ENCODE measurements around the gene RASSF5.
A peak's percentile ranks its signal among the peaks of the same experiment; 100 is the strongest.
"Not testable (repeated sequence)": the region's sequence is repeated elsewhere in the genome, so short reads cannot be mapped to it uniquely, and the experiment has no call there.

RASSF5 gene

DNA sequence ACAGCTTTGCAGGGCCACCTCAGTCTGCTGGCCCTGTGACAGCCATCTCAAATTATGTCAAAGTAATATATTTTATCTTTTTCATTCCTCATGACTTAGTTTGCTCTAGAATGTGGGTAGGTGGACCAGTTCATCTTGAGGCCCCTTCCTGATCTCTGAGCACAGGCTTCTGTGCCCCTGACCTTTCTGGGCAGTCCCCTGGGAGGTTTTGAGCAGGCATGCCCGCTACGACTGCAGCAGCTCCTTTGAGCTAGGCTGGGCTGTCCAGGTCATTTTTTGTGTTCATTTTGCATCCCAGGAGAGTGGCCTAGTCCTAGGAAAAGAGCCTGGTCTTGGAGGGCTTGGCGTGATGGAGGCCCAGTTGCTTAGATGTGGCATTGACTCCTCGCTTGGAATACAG, 62.2 kb downstream of the RASSF5 start:
- no peak for DNase-seq (ENCODE audit: low read depth in 2 of 2)

DNA sequence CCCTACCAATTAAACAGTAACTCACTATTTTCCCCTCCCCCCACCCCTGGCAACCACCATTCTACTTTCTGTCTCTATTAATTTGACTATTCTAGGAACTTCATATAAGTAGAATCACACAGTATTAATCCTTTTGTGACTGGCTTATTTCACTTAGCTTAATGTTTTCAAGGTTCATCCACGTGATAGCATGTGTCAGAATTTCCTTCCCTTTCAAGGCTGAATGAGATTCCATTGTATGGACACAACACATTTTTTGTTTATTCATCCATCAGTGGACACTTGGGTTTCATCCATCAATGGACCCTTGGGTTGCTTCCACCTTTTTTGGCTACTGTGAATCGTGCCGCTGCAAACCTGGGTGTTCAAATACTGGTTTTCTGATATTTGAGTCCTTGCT, 63.2 kb downstream of the RASSF5 start:
- DNase-seq (ENCODE audit: low read depth in 2 of 2), result no peak

DNA sequence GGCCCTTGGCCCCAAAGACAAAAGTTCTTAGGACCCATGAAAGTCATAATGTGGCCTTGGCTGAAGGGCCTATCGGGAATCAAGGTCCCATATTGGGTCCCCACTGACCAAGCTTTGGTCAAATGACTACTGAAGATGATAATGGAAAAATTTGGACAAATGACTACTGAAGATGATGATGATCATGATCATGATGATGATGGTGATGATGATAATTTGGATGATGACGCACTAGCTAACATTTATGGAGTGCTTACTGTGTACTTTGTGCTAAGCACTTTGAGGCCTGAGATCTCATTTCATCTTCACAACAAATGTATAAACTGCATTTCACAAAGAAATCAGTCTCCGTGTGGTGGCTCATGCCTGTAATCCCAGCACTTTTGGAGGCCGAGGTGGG, 65.5 kb downstream of the RASSF5 start:
- no peak for DNase-seq (ENCODE audit: low read depth in 2 of 2)

- no peak for DNase-seq (ENCODE audit: low read depth in 2 of 2)
These were observed 66.0 kb downstream of the RASSF5 start for GRCh38 chr1:206573319-206573718.

DNA sequence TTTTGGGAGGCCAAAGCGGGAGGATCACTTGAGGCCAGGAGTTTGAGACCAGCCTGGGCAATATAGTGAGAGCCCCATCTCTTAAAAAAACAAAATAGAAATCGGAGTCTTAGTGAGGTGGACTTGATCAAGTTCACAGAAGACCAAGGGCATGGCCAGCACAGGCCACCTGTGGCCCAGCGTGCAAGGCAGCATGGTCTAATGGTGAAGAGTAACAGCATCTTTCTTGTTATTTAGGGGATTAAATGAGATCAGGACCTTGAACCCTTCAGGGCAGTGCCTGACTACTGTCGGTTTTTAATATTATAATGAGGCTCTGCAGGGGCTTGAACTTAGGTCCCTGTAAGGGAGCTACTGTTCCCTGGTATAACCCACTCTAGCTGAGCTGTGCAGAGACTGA, 66.4 kb downstream of the RASSF5 start:
- no peak for DNase-seq (ENCODE audit: low read depth in 2 of 2)

DNA sequence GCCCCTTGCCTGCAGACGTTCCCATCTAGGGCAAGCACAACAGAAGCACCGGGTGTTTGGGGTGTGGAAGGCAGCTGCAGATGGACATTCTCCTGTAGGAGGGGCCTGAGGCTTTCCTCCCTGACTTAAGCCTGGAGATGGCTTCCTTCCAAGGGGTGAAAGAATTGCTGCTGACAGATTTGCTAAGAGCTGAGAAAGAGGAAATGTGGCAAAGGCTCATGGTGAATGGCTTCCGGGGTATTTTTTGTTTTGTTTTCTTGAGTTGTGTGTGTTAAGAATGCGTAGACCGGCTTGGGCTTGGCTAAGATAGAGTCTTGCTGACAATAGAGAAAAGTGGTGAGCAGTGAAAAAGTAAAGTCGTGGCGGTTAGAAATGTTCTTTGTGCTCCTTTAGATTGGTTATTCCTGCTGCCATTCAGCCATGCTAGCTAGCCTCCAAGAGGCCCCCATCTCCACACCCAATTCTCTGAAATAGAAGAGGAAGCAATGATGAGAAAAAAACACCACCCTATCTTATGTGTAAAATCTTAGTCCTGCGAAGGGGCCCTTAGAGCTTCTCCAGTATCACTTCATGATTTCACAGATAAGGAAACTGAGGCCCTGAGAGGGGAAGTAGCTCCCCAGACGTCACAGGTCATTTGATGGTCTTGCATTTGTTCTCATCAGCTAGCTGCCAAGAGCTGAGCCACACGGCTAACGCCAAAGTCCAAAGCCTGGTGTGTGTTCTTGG, 68.0 kb downstream of the RASSF5 start:
- no peak for DNase-seq (ENCODE audit: low read depth in 2 of 2)

- DNase-seq (ENCODE audit: low read depth in 2 of 2), result no peak
These were observed 68.8 kb downstream of the RASSF5 start for GRCh38 chr1:206575894-206576737.

GRCh38 chr1:206577626-206578025, 70.3 kb downstream of the RASSF5 start:
- DNase-seq (ENCODE audit: low read depth in 2 of 2), result no peak

- no peak for DNase-seq (ENCODE audit: low read depth in 2 of 2)
These were observed 71.0 kb downstream of the RASSF5 start for GRCh38 chr1:206578068-206578977.

DNA sequence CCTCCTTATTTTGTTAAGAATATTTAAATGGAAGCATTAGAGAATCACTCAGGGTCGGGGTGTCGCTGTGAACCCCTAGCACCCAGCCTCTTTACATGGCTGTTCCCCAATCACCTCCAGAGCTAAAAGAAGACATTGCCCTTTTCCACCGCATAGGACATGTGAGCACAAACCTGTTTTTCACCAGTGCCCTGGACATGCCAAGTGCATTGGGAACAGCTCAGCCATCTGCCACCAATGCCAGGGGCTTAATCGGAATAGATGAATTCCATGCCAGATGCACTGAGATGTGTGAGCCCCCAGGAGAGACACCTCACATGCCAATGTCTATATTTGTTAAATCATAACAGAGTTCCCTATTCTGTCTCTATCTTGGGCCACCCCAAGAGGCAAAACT, 71.6 kb downstream of the RASSF5 start:
- DNase-seq (ENCODE audit: low read depth in 2 of 2), result no peak

DNA sequence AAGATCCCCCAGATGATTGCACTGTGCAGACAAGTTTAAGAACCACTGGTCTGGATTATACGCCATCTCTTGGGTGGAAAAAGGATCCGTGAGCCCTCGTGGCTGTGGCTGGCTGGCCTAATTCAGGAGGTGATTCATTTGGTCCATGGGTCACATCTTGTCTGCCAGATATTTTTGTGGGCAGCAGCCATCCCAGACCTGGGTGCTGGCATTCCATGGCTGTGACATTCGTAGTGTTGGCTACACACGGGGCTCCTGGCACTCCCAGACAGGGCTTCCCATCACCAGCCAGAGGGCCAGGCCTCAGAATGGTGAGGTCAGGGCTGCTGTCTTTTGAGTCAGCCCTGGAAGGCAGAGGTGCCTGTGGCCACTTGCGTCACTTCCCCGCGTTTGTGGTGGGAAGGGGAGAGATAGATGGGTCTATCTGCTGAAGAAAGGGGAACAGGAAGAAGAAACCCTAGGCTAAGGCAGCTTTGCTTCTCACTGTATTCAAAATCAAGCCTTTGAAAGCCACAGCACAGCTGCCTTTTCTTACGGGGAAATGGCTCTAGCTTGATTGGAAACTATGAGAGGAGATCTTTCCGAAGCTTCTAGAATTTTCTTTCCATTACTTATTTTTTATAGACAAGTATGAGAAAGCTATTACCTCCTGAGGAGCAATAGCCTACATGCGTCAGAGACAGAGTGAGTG, 72.6 kb downstream of the RASSF5 start:
- peak; percentile 89 for DNase-seq (ENCODE audit: low read depth in 2 of 2)

DNA sequence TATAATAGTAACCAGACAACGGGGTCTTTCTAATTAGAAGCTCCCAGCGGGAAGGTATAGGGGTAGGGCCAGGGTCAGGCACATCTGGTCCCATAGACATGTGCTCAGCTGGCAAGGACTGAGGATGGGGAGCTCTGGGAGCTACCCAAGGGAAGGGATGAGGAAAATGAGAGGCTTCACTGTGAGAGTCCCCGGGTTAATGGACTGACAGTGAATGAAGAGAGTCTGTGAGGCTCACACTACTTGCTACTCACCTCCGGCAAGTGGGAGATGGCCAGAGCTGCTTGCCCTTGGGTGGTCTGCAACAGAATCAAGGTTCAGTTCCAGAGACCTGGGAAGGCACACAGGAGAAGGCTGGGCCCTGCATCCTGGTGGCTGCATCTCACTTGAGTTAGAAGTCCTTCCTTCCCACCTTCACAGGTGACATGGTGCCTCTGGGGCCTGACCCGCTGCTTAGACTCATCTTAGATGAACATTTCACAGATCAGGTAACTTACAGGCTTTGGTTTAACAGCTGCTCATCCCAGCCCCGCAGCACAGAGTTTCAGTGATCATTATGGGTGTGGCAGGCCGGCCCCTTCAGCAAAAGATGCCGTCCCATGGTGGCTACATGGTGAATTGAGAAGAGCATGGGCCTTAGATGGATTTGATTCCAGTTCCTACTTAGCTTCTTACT, 73.2 kb downstream of the RASSF5 start:
- no peak for DNase-seq (ENCODE audit: low read depth in 2 of 2)

- DNase-seq (ENCODE audit: low read depth in 2 of 2), result not testable (repeated sequence)
These were observed 73.8 kb downstream of the RASSF5 start for GRCh38 chr1:206581114-206581497.

GRCh38 chr1:206581571-206581981, 74.2 kb downstream of the RASSF5 start:
- DNase-seq (ENCODE audit: low read depth in 2 of 2), result peak in 1 of 2 donors; percentile 58

DNA sequence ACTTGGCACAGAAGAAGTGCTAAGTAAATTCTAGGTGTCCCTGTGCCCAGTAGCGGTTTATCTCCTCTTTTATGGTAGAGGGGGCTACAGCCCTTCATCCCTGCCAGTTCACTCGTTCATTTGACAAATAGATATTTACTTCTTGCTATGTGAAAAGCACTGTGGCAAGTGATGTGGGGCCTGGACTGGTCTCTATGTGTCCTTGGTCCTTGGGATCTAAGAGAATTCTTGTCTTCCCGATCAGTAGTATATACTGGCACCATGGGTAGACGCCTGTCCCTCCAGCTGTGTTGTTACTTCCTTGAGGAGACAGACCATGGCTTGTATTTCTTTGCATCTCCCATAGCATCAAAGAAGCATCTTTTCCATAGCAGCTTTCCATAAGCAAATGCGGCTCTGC, 75.2 kb downstream of the RASSF5 start:
- DNase-seq (ENCODE audit: low read depth in 2 of 2), result no peak

DNA sequence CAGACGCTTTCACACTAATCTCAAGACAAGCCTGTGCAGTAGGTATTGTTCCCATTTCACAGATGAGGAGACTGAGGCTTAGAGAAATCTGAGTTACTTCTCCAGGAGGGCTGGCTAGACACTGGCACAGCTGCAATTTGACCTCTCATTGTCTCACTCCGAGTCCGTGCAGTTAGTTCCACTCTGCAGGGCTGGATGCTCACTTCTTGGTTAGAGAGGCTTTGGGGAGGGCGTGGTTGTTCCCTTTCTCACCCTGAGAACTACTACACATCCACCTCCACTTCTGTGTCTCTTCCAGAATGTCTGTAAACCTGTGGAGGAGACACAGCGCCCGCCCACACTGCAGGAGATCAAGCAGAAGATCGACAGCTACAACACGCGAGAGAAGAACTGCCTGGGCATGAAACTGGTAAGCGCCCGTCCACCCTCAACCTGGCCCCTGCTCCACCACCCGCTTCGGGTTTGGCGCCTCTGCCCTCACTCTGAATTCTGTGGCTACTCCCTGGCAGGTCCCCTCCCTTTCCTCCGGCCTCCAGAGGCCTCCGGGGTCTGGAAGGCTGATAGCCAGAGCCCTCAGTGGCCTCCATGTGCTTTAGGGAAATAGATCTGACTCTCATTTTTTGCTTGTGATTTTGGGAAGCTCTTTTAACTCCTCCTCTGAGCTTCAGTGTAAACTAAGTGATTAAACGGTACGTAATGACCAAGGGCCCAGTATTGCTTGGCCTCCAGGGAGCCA, 75.8 kb downstream of the RASSF5 start:
- DNase-seq (ENCODE audit: low read depth in 2 of 2), result no peak

DNA sequence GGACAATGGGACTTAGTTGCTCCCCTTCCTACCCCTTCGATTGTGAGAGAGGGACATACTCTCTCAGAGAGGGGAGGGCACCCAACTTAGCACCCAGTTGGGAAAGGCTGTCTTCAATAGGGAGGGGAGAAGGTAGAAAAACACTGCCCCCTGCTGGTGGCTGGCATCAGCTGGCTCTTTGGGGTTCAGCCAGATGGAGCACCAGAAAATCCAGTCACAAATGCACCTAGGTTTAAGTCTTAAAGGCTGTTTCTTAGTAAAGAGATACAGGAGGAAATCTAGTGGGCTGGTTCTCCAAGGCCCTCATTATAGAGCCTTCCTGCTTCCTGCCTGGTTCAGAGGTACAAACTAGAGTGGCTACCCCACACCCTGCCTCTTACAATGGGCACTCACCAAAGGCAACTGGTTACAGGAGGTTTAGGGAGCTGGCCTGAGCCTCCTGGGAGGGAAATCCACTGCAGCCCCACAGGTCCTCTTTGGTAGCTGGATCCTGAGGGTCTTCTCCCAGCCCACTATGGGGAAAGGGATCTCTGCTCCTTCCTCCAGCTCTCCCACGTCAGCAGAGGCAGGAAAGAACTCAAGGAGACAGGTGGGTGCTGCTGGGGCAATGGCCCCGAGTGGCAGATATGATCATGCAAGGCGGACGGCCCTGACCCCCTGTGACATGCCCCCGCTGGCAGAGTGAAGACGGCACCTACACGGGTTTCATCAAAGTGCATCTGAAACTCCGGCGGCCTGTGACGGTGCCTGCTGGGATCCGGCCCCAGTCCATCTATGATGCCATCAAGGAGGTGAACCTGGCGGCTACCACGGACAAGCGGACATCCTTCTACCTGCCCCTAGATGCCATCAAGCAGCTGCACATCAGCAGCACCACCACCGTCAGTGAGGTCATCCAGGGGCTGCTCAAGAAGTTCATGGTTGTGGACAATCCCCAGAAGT, 76.6 kb downstream of the RASSF5 start:
- DNase-seq (ENCODE audit: low read depth in 2 of 2), result peak; percentile 81 to 82

DNA sequence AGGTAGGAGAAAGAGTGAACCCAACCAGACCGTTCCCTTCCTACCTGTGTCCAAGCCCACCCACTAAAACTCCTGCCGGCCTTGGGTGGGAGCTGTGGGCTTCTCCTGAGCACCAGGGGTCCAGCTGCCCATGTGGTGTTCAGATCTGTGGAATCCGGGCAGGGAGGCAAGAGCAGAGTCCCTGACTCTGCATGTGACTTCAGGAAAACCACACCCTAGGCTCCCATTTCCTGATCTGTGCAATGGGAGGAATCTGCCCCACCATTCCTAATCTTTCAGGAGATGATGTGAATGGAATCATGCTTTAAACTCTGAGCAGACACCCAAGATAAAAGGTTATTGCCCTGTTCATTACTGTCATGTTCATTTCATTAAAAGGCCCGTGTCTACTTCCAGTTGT, 77.4 kb downstream of the RASSF5 start:
- no peak for DNase-seq (ENCODE audit: low read depth in 2 of 2)
